Measurements from ENCODE around the gene VARS2. TPM values are rescaled to one million over a fixed set of nuclear protein-coding genes. Genes with fewer than 3 reads are reported as not detected.

VARS2 gene
- total and polyA plus RNA-seq, 10 donors = 15.5 to 38.2 (median 28.2) TPM

DNA sequence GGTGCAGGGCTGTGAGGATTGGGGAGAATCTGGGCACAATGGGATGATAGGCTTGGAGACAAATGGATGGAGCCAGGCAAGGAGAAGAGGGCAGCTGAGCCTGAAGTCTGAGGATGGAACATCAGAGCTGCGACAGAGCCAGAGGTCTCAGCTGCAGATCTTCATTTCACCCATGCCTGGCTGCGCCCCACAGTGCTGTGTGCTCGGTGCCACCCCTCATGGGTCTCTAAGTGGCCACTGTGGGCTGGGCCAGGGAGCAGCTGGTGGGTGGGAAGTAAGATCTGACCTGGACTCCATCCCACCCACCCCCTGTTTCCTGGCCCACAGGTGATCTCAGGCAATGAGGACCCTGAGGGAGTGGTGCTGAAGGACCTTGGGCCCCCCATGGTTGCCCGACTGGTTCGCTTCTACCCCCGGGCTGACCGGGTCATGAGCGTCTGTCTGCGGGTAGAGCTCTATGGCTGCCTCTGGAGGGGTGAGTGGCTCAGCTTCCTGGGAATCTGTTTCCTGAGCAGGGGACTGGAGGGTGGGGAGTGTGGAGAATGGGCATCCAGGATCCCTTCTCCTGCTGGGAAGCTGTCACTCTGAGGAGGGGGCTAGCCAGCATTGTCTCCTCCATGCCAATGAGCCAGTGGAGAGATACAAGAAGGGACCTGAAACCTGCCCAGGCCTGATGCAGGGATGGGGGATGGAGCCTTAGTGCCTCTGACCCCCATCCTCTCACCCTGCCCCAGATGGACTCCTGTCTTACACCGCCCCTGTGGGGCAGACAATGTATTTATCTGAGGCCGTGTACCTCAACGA is 23.2 kb upstream of the VARS2 start:
- no peak overlapping the region for H3K4me3 ChIP-seq
- WGBS, 5 donors = 81 to 92% (median 88%) methylated on average over 7 to 12 of the region's 12 CpGs
- peaks cover 0 to 70% (median 26%) of the 10 kb centered on the region in 6 donors for H3K36me3 ChIP-seq
- TF ChIP-seq POLR2AphosphoS5 (IDR thresholded peaks at IDR 0.05) (no peak), POLR2A (IDR thresholded peaks at IDR 0.05) (no peak), CTCF (IDR thresholded peaks at IDR 0.05 in 8 of 11, conservative IDR thresholded peaks at IDR 0.05 in 3 of 11) (no peak)
- no peaks in the 10 kb centered on the region for H3K9me3 ChIP-seq
- peaks cover 0 to 22% (median 7%) of the 10 kb centered on the region in 6 donors for H3K4me1 ChIP-seq
- H3K27me3 ChIP-seq (replicated peaks in 1 of 7) = peaks cover 0 to 3% (median 0%) of the 10 kb centered on the region in 7 donors
- peak; percentile 63 for DNase-seq
- intact Hi-C loops (cut with DNase I; ENCODE audit: low total_unique reads) = no loop called here
- H3K27ac ChIP-seq = no peak overlapping the region

- DNase-seq = no peak
- 86 to 93% (median 92%) methylated on average over 4 of the region's 4 CpGs for WGBS, 5 donors
- no peak overlapping the region for H3K27ac ChIP-seq
- no peak overlapping the region for H3K4me3 ChIP-seq
- no peaks in the 10 kb centered on the region for H3K9me3 ChIP-seq
- TF ChIP-seq POLR2A (IDR thresholded peaks at IDR 0.05) (no peak), POLR2AphosphoS5 (IDR thresholded peaks at IDR 0.05) (no peak), CTCF (IDR thresholded peaks at IDR 0.05 in 8 of 11, conservative IDR thresholded peaks at IDR 0.05 in 3 of 11) (no peak)
- peaks cover 0 to 17% (median 4%) of the 10 kb centered on the region in 6 donors for H3K4me1 ChIP-seq
- no peaks in the 10 kb centered on the region for H3K27me3 ChIP-seq (replicated peaks in 1 of 7)
- intact Hi-C loops (cut with DNase I; ENCODE audit: low total_unique reads) = no loop called here
- H3K36me3 ChIP-seq = peaks cover 0 to 75% (median 28%) of the 10 kb centered on the region in 6 donors
Observed at GRCh38 chr6:30891450-30891723, 22.7 kb upstream of the VARS2 start.

DNA sequence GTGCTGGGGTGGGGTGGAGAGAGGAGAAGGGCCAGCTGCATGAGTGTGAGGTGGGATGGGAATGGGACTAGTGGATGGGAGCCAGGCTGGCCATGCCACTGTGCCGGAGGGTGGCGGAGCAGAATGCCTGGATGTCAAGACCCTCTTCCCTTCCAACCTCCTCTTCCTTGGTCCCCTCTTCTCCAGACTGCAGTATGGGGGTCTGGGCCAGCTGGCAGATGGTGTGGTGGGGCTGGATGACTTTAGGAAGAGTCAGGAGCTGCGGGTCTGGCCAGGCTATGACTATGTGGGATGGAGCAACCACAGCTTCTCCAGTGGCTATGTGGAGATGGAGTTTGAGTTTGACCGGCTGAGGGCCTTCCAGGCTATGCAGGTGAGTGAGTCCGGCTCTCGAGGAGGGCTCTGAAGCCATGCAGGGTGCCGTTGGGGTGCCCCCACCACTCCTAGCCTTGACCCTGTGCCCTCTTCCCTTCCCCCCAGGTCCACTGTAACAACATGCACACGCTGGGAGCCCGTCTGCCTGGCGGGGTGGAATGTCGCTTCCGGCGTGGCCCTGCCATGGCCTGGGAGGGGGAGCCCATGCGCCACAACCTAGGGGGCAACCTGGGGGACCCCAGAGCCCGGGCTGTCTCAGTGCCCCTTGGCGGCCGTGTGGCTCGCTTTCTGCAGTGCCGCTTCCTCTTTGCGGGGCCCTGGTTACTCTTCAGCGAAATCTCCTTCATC is 22.1 kb upstream of the VARS2 start:
- Histone ChIP-seq H3K4me1 (peaks cover 0 to 11% (median under 1%) of the 10 kb centered on the region in 6 donors), H3K9me3 (no peaks in the 10 kb centered on the region), H3K27ac (no peak overlapping the region), H3K36me3 (peaks cover 0 to 81% (median 29%) of the 10 kb centered on the region in 6 donors), H3K27me3 (replicated peaks in 1 of 7) (no peaks in the 10 kb centered on the region), H3K4me3 (no peak overlapping the region)
- DNase-seq = peak; percentile 43
- TF ChIP-seq CTCF (IDR thresholded peaks at IDR 0.05 in 8 of 11, conservative IDR thresholded peaks at IDR 0.05 in 3 of 11) (no peak), POLR2A (IDR thresholded peaks at IDR 0.05) (no peak)
- 73 to 86% (median 80%) methylated on average over 7 to 21 of the region's 21 CpGs for WGBS, 5 donors
- intact Hi-C loops (cut with DNase I; ENCODE audit: low total_unique reads) = no loop called here

- Histone ChIP-seq H3K27me3 (replicated peaks in 1 of 7) (no peaks in the 10 kb centered on the region), H3K9me3 (no peaks in the 10 kb centered on the region), H3K36me3 (peaks cover 0 to 92% (median 37%) of the 10 kb centered on the region in 6 donors), H3K4me3 (no peak overlapping the region), H3K27ac (no peak overlapping the region), H3K4me1 (peaks cover 0 to 2% (median 0%) of the 10 kb centered on the region in 6 donors)
- no peak for DNase-seq
- intact Hi-C loops (cut with DNase I; ENCODE audit: low total_unique reads) = no loop called here
- 84 to 88% (median 87%) methylated on average over 6 to 16 of the region's 16 CpGs for WGBS, 5 donors
- TF ChIP-seq POLR2A (IDR thresholded peaks at IDR 0.05) (no peak), CTCF (IDR thresholded peaks at IDR 0.05 in 8 of 11, conservative IDR thresholded peaks at IDR 0.05 in 3 of 11) (no peak), POLR2AphosphoS5 (IDR thresholded peaks at IDR 0.05) (no peak)
Observed at GRCh38 chr6:30893001-30893591, 20.9 kb upstream of the VARS2 start.
